Left ventricle myocardium inferior (tissue), 1 donor: ENCODE measurements around the gene IL6ST. TPM values are rescaled to one million over a fixed set of nuclear protein-coding genes. Genes with fewer than 3 reads are reported as not detected.
"Not testable (repeated sequence)": the region's sequence is repeated elsewhere in the genome, so short reads cannot be mapped to it uniquely, and the experiment has no call there.

ENCODE experiments used
- DNase-seq: peaks from one replicate; pipeline ENCODE4 v3.0.0-alpha.2; 2020
- H3K27ac ChIP-seq: fragments of 200-600 bp; replicated peaks from 2 replicates; pipeline ENCODE4 v1.8.0; 2021
- H3K27me3 ChIP-seq: fragments of 200-600 bp; 2 replicates; pipeline ENCODE4 v1.8.0; 2021; ENCODE audit warnings: low read depth
- H3K36me3 ChIP-seq: fragments of 200-600 bp; 2 replicates; pipeline ENCODE4 v1.8.0; 2021
- H3K4me1 ChIP-seq: fragments of 200-600 bp; 2 replicates; pipeline ENCODE4 v1.8.0; 2021
- H3K4me3 ChIP-seq: fragments of 200-600 bp; 2 replicates; pipeline ENCODE4 v1.8.0; 2021; ENCODE audit warnings: mild to moderate bottlenecking, moderate library complexity
- H3K9me3 ChIP-seq: fragments of 200-600 bp; replicated peaks from 2 replicates; pipeline ENCODE4 v1.8.0; 2021
- CTCF ChIP-seq: fragments of 200-600 bp; IDR thresholded peaks from 2 replicates; pipeline ENCODE4 v1.8.0; 2021; ENCODE audit warnings: antibody characterized with exemption, mild to moderate bottlenecking, borderline replicate concordance
- intact Hi-C: fragments of 100-400 bp; cut with micrococcal nuclease; formaldehyde crosslinking; loops from one replicate; pipeline ENCODE4 v1.11.0; 2022
- total RNA-seq: library from RNA; stranded (reverse); fragmentation: NEBNext Ultra II Directional; extraction: Animal tissue kit (Norgen Biotek cat#: 25700); gene quantifications from one replicate; pipeline ENCODE4 v1.2.1, GENCODE V29; 2021
- donor health status: DM: no; HTN: yes; CAD: no; lungs with severe emphysema.

IL6ST gene
- total RNA-seq, 1 donor from 2014 or later: 125 TPM

DNA sequence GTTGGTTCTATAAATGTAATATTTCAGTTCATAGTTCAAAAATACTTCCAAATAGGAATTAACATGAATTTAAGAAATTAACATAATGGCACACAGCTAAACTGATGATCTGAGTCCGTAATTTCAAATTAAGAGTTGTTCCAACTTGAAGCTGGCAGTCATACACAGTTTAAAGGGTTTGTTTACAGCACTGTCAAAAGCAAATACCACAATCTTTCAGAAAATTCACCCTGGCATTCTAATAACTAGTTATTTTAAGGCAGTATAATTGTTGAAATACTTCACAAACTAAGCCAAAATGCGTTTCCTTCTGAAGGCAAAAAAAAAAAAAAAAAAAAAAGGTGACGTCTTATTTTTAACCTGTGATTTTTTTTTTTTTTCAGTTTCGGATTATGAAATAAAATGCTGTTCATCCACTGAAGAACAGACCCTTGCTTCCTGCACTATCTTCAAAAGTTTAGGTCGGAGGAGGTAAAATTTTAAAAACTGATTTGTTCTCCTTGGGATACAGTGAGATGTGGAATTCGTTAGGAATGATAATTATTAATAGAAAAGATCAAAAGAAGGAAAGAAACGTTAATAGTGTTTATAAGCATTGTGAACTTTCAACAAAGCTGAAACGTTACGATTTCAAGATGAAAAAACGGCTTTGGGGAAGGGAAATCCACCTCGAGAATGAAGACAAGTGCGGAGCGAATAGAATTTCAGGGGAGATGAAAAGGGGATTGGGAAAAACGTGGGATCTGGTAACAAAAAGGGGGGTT lies 850 bp downstream of the IL6ST start:
- H3K4me3 ChIP-seq: peak overlapping the region; percentile 78
- H3K36me3 ChIP-seq: no peaks in the 10 kb centered on the region
- H3K4me1 ChIP-seq: peaks cover 71% of the 10 kb centered on the region
- no peaks in the 10 kb centered on the region for H3K9me3 ChIP-seq
- DNase-seq: no peak
- no peak for TF ChIP-seq CTCF
- H3K27me3 ChIP-seq: no peaks in the 10 kb centered on the region
- peak overlapping the region; percentile 98 for H3K27ac ChIP-seq
- intact Hi-C loops: no loop called here

DNA sequence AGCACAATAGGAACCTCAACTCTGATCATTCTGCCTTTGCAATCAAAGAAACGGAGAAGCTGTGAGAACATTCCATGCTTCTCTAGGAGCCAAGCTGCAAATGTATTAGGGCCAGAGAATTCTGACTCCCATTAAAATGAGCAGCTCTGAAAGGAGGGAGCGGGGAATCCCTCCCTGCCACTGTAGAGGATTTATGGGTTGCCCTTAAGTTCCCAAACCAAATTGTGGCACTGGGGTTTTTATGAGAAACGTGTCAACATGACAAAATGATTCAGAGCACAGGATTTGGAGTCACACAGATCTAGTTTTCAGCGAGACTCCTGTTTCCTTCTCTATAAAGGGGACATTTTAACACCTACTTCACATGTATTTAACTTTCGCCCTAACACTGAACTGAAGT lies 1.8 kb downstream of the IL6ST start:
- H3K4me1 ChIP-seq: peaks cover 79% of the 10 kb centered on the region
- DNase-seq: no peak
- H3K27ac ChIP-seq: peak overlapping the region; percentile 98

GRCh38 chr5:55991768-55992486 lies 2.8 kb downstream of the IL6ST start:
- Histone ChIP-seq H3K4me1 (peaks cover 90% of the 10 kb centered on the region), H3K36me3 (peaks cover under 1% of the 10 kb centered on the region), H3K27me3 (no peaks in the 10 kb centered on the region), H3K9me3 (no peaks in the 10 kb centered on the region), H3K4me3 (peak overlapping the region; percentile 78), H3K27ac (peak overlapping the region; percentile 98)
- no peak for TF ChIP-seq CTCF
- no peak for DNase-seq
- intact Hi-C loops: no loop called here

More for the DNA sequence above, 1.8 kb downstream of the IL6ST start:
- no peaks in the 10 kb centered on the region for H3K27me3 ChIP-seq
- intact Hi-C loops: no loop called here
- no peaks in the 10 kb centered on the region for H3K36me3 ChIP-seq
- TF ChIP-seq CTCF: no peak
- H3K9me3 ChIP-seq: no peaks in the 10 kb centered on the region
- H3K4me3 ChIP-seq: peak overlapping the region; percentile 78

DNA sequence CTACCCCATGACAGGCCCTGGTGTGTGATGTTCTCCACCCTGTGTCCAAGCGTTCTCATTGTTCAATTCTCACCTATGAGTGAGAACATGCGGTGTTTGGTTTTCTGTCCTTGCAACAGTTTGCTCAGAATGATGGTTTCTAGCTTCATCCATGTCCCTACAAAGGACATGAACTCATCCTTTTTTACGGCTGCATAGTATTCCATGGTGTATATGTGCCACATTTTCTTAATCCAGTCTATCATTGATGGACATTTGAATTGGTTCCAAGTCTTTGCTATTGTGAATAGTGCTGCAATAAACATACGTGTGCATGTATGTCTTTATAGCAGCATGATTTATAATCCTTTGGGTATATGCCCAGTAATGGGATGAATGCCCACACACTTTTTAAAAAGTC lies 3.9 kb downstream of the IL6ST start:
- Histone ChIP-seq H3K27ac (peak overlapping the region; percentile 98), H3K36me3 (peaks cover 11% of the 10 kb centered on the region), H3K4me3 (peak overlapping the region; percentile 78), H3K4me1 (peaks cover 87% of the 10 kb centered on the region)
- intact Hi-C loops, DNase-seq, H3K9me3 ChIP-seq, H3K27me3 ChIP-seq: not testable (repeated sequence)

DNA sequence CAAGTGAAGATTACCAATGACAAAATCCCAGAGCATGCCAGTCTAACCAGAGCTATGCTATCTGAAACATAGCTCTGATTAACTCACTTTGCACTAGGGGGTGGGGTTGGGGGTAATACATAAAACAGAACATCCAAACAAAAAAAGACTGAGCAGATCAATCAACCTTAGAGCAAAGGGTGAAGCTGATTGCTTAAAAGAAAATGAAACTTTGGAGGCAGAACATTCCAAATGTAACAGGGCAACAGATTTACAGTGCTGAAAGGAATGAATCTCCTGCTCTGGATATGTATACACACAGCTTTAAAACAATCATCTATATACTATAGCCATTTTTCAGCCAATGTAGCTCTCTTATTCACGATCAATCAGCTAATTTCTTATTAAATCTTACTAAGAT lies 4.9 kb downstream of the IL6ST start:
- DNase-seq: no peak
- Histone ChIP-seq H3K4me3 (peak overlapping the region; percentile 30), H3K4me1 (peaks cover 89% of the 10 kb centered on the region), H3K9me3 (no peaks in the 10 kb centered on the region), H3K36me3 (peaks cover 11% of the 10 kb centered on the region), H3K27ac (peak overlapping the region; percentile 6), H3K27me3 (no peaks in the 10 kb centered on the region)
- intact Hi-C loops: no loop called here
- TF ChIP-seq CTCF: no peak
